ENCODE measurements around the gene KIDINS220.

Gene KIDINS220

DNA sequence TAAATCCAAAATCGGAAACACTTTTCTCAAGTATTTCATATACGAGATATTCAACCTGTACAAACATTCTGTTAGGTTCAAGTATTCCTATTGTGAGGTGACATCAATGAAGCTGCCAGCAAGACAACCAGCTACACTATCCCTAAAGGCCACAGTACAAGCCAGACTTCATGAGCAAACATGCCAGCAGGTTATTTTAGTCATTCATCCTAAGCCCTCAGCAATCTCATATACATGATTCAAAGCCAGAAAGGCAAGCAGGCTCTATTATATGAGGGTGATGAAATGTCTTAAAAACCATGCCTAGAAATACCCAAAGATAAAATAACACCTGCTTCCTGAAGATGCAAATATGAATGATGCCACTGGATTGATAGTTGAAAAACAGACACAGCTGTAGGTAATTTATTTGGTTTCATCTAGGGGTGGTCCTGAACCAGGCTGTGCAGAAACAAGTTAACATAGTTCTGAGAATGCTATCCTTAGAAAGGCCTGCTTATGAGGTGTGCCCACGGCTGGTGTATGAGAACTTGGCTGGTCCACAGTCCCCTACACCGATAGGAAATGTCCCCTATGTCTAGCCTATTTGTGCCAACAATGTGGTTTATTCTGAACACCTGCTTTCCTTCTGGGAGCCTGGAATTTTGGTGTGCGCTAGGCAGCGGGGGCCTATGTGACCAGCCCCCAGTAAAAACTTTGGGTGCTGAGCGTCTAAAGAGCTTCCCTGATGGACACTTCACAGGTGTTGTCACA is 48.2 kb upstream of the KIDINS220 start:
- TF ChIP-seq EZH2 (IDR thresholded peaks at IDR 0.05; ENCODE audit: borderline replicate concordance, low read depth, low read length, severe bottlenecking), result no peak
- TF ChIP-seq, protein P1, sequence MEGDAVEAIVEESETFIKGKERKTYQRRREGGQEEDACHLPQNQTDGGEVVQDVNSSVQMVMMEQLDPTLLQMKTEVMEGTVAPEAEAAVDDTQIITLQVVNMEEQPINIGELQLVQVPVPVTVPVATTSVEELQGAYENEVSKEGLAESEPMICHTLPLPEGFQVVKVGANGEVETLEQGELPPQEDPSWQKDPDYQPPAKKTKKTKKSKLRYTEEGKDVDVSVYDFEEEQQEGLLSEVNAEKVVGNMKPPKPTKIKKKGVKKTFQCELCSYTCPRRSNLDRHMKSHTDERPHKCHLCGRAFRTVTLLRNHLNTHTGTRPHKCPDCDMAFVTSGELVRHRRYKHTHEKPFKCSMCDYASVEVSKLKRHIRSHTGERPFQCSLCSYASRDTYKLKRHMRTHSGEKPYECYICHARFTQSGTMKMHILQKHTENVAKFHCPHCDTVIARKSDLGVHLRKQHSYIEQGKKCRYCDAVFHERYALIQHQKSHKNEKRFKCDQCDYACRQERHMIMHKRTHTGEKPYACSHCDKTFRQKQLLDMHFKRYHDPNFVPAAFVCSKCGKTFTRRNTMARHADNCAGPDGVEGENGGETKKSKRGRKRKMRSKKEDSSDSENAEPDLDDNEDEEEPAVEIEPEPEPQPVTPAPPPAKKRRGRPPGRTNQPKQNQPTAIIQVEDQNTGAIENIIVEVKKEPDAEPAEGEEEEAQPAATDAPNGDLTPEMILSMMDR (IDR thresholded peaks at IDR 0.05; ENCODE audit: borderline replicate concordance, extremely low read depth, low read length, poor library complexity, severe bottlenecking), result no peak
- no peak overlapping the region for H3K27ac ChIP-seq (ENCODE audit: low read length)
- no peaks in the 10 kb centered on the region for H3K9me3 ChIP-seq (ENCODE audit: insufficient read depth, low read length, severe bottlenecking)
- H3K27me3 ChIP-seq (ENCODE audit: insufficient read depth, low read length, poor library complexity), result no peaks in the 10 kb centered on the region
- no peak overlapping the region for H3K4me3 ChIP-seq (ENCODE audit: low read depth in 1 of 2, low read length in 2 of 2)
- H3K4me2 ChIP-seq (ENCODE audit: insufficient read depth, low read length), result no peak overlapping the region
- H3K4me1 ChIP-seq (ENCODE audit: insufficient read depth, low read length), result peaks cover 12% of the 10 kb centered on the region
- no peaks in the 10 kb centered on the region for H4K20me1 ChIP-seq (ENCODE audit: insufficient read depth, low read length)
- H2AFZ ChIP-seq (ENCODE audit: low read depth, low read length), result no peak overlapping the region
- no peak overlapping the region for H3K9ac ChIP-seq (ENCODE audit: low read depth, low read length)
- DNase-seq (no peak), ATAC-seq (ENCODE audit: insufficient read depth, low read depth) (0 out of 3 replicates have a peak, but pooled peaks have one; percentile 25)
- H3K79me2 ChIP-seq (ENCODE audit: insufficient read depth, low read length), result no peaks in the 10 kb centered on the region
- peaks cover 32% of the 10 kb centered on the region for H3K36me3 ChIP-seq (ENCODE audit: insufficient read depth, low read length)

DNA sequence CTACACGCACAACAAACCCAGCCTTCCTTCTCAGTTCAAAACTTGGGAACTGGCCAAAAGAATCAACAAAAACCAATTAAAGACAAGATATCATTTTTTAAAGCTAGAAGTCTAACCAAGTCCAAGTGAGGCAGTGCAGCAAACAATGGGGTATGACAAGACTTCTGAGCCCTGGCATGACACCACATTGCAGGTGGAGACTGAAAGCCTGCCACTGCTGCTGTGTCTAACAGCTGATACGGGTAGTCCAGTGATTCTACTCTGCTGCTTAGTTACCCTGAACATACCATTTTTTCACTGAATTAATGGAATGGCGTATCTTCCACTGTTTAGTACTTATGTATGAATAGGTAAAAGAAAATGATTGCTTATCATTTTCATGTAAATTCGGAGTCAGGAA is 47.4 kb upstream of the KIDINS220 start:
- no peaks in the 10 kb centered on the region for H3K79me2 ChIP-seq (ENCODE audit: insufficient read depth, low read length)
- peaks cover 36% of the 10 kb centered on the region for H3K36me3 ChIP-seq (ENCODE audit: insufficient read depth, low read length)
- H3K9ac ChIP-seq (ENCODE audit: low read depth, low read length), result no peak overlapping the region
- H3K4me3 ChIP-seq (ENCODE audit: low read depth in 1 of 2, low read length in 2 of 2), result no peak overlapping the region
- no peak for ATAC-seq (ENCODE audit: insufficient read depth, low read depth)
- peaks cover 12% of the 10 kb centered on the region for H3K4me1 ChIP-seq (ENCODE audit: insufficient read depth, low read length)
- H4K20me1 ChIP-seq (ENCODE audit: insufficient read depth, low read length), result no peaks in the 10 kb centered on the region
- no peak overlapping the region for H3K27ac ChIP-seq (ENCODE audit: low read length)
- TF ChIP-seq, protein P1 (IDR thresholded peaks at IDR 0.05; ENCODE audit: borderline replicate concordance, extremely low read depth, low read length, poor library complexity, severe bottlenecking), result no peak
- TF ChIP-seq EZH2 (IDR thresholded peaks at IDR 0.05; ENCODE audit: borderline replicate concordance, low read depth, low read length, severe bottlenecking), result no peak
- no peak overlapping the region for H3K4me2 ChIP-seq (ENCODE audit: insufficient read depth, low read length)
- no peak for DNase-seq
- no peak overlapping the region for H2AFZ ChIP-seq (ENCODE audit: low read depth, low read length)
- no peaks in the 10 kb centered on the region for H3K9me3 ChIP-seq (ENCODE audit: insufficient read depth, low read length, severe bottlenecking)
- H3K27me3 ChIP-seq (ENCODE audit: insufficient read depth, low read length, poor library complexity), result no peaks in the 10 kb centered on the region

DNA sequence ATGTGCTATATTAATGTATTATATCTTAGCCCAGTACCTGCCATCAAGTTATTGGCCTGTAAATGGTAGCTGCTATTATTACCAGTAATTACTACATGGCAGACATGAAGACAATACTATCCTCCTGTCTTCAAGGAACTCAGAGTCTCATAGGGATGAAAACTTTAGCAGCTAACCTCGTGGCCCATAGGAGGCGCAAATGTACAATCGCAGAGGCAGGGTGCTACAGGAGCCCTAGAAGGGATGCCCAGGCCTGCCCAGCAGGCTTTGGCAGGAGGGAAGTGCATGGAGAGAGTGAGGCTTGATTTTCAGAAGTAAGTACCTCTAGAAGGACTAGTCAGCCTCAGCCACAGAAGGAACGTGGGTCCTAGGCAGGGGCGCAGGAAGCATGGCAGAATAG is 44.7 kb upstream of the KIDINS220 start:
- ATAC-seq (ENCODE audit: insufficient read depth, low read depth) (no peak), DNase-seq (peak; percentile 25)
- Histone ChIP-seq H3K27ac (ENCODE audit: low read length) (no peak overlapping the region), H3K9ac (ENCODE audit: low read depth, low read length) (no peak overlapping the region), H3K9me3 (ENCODE audit: insufficient read depth, low read length, severe bottlenecking) (no peaks in the 10 kb centered on the region), H3K36me3 (ENCODE audit: insufficient read depth, low read length) (peaks cover 43% of the 10 kb centered on the region), H3K4me2 (ENCODE audit: insufficient read depth, low read length) (no peak overlapping the region), H2AFZ (ENCODE audit: low read depth, low read length) (no peak overlapping the region), H4K20me1 (ENCODE audit: insufficient read depth, low read length) (no peaks in the 10 kb centered on the region), H3K4me1 (ENCODE audit: insufficient read depth, low read length) (peaks cover 6% of the 10 kb centered on the region), H3K4me3 (ENCODE audit: low read depth in 1 of 2, low read length in 2 of 2) (no peak overlapping the region), H3K27me3 (ENCODE audit: insufficient read depth, low read length, poor library complexity) (no peaks in the 10 kb centered on the region), H3K79me2 (ENCODE audit: insufficient read depth, low read length) (no peaks in the 10 kb centered on the region)
- TF ChIP-seq, protein P1 (IDR thresholded peaks at IDR 0.05; ENCODE audit: borderline replicate concordance, extremely low read depth, low read length, poor library complexity, severe bottlenecking), result peak; percentile 59
- TF ChIP-seq EZH2 (IDR thresholded peaks at IDR 0.05; ENCODE audit: borderline replicate concordance, low read depth, low read length, severe bottlenecking), result no peak
